GM12865 (cell line): Measurements from ENCODE around the gene GNA12.

ENCODE experiments used
- DNase-seq: peaks from one replicate; pipeline ENCODE4 v3.0.0; 2010; ENCODE audit warnings: low read depth
- H3K4me3 ChIP-seq: 2 replicates; pipeline ENCODE4 v1.5.1; 2011; ENCODE audit warnings: mild to moderate bottlenecking, low read depth, low read length, control low read depth
- CTCF ChIP-seq: IDR thresholded peaks from 2 replicates; pipeline ENCODE4 v1.5.1; 2011; ENCODE audit warnings: low read length, control low read depth, low read depth, inconsistent platforms; ENCODE audit not compliant: insufficient read depth; ENCODE audit errors: missing control alignments

GNA12 gene

GRCh38 chr7:2689343-2689847 is 154.7 kb downstream of the GNA12 start:
- no peak for DNase-seq
- TF ChIP-seq CTCF = no peak
- H3K4me3 ChIP-seq = peak overlapping the region; percentile 12; the same call in 1 of the 2 replicates

- H3K4me3 ChIP-seq = peak overlapping the region; percentile 46
- no peak for TF ChIP-seq CTCF
- peak; percentile 91 for DNase-seq
Measured at GRCh38 chr7:2688409-2689342, 155.4 kb downstream of the GNA12 start.

- H3K4me3 ChIP-seq = peak within 1 kb of the TSS; percentile 46
- TF ChIP-seq CTCF = no peak
- no peak for DNase-seq
Measured at GRCh38 chr7:2687881-2688318, 156.2 kb downstream of the GNA12 start, which contains the start of gene AMZ1. TSS of gene AMZ1 (plus strand) at chr7:2688202. CDS start at chr7:2700452, 12,250 bp downstream.

- TF ChIP-seq CTCF = no peak
- H3K4me3 ChIP-seq = no peak overlapping the region
- no peak for DNase-seq
Measured at GRCh38 chr7:2687338-2687869, 156.7 kb downstream of the GNA12 start.

GRCh38 chr7:2686101-2686500 is 158.0 kb downstream of the GNA12 start:
- no peak overlapping the region for H3K4me3 ChIP-seq
- no peak for TF ChIP-seq CTCF
- DNase-seq = no peak

- DNase-seq = no peak
- no peak for TF ChIP-seq CTCF
- no peak overlapping the region for H3K4me3 ChIP-seq
Measured at GRCh38 chr7:2684501-2684900, 159.6 kb downstream of the GNA12 start.
